HG02840 (cell line): ENCODE results near the gene RANBP2.

ENCODE experiments used
- ATAC-seq: cut with Tn5 transposase; IDR thresholded peaks from one replicate; pipeline ENCODE4 v1.9.1; 2021; ENCODE audit warnings: mild to moderate bottlenecking, moderate library complexity, moderate number of reproducible peaks; ENCODE audit not compliant: unreplicated experiment, low FRiP score

Gene RANBP2

DNA sequence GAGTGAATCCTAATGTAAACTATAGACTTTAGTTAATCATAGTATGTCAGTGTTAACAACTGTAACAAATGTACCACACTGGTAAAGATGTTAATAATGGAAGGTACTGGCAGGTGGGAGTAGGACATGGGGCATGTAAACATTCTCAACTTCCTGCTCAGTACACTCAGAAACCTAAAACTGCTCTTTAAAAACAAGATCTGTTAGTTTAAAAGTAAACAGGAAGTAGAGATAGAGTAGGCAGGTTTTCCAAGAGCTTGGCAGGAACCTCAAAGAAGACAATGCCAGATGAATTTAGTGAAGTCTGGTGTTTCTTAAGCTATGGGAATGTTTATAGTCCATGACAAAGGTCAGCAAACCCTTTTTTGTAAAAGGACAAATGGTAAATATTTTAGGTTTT lies 113.9 kb downstream of the RANBP2 start:
- no peak for ATAC-seq

DNA sequence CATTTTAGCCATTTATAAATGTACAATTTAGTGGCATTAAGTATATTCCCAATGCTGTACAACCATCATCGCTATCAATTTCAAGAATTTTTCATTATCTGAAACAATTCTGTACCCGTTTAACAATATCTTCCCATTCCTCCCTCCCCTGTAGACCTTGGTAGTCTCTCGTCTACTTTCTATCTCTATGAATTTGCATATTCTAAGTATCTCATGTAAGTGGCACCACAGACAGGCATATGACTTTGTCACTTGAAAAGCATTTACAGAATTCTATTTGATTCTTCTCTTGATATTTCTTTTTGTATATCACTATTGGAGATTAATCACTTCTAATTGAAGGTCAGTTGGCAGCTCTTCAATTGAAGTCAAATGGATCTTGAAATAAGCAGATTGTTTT lies 115.3 kb downstream of the RANBP2 start:
- no peak for ATAC-seq

- no peak for ATAC-seq
Observed at GRCh38 chr2:108835040-108835439, 115.8 kb downstream of the RANBP2 start.
